Skeletal muscle tissue (tissue), 4 donors: ENCODE measurements around the gene SNTB2. TPM values are rescaled to one million over a fixed set of nuclear protein-coding genes. Genes with fewer than 3 reads are reported as not detected.
"Not testable (repeated sequence)": the region's sequence is repeated elsewhere in the genome, so short reads cannot be mapped to it uniquely, and the experiment has no call there.

Experiments used
- H3K27ac ChIP-seq: one replicate; pipeline ENCODE4 v1.7.0; 2013; ENCODE audit warnings: mild to moderate bottlenecking, low read depth, low read length, inconsistent platforms
- H3K27me3 ChIP-seq, 3 donors: one replicate each; pipeline ENCODE4 v1.7.0; 2013; ENCODE audit warnings: low read length in 3 of 3; ENCODE audit not compliant: control insufficient read depth in 3 of 3, insufficient read depth in 3 of 3
- H3K36me3 ChIP-seq, 3 donors: one replicate each; pipeline ENCODE4 v1.7.0; 2013; ENCODE audit warnings: low read length in 3 of 3; ENCODE audit not compliant: control insufficient read depth in 3 of 3, insufficient read depth in 3 of 3
- H3K4me1 ChIP-seq, 3 donors: one replicate each; pipeline ENCODE4 v1.7.0; 2013; ENCODE audit warnings: low read length in 3 of 3, mild to moderate bottlenecking in 3 of 3; ENCODE audit not compliant: control insufficient read depth in 3 of 3, insufficient read depth in 3 of 3
- H3K4me3 ChIP-seq, 3 donors: one replicate each; pipeline ENCODE4 v1.7.0; 2013; ENCODE audit warnings: low read length in 3 of 3
- H3K9ac ChIP-seq, 3 donors: one replicate each; pipeline ENCODE4 v1.7.0; 2013; ENCODE audit warnings: low read length in 3 of 3, mild to moderate bottlenecking in 3 of 3, moderate library complexity in 2 of 3, low read depth in 1 of 3
- H3K9me3 ChIP-seq, 3 donors: one replicate each; pipeline ENCODE4 v1.7.0; 2013; ENCODE audit warnings: low read length in 3 of 3; ENCODE audit not compliant: control insufficient read depth in 3 of 3
- total RNA-seq: library from RNA; depleted of rRNA; stranded (reverse); fragments of >200 nt; gene quantifications from one replicate; pipeline ENCODE4 v1.2.3, GENCODE V29; 2014
- donor health status: Osteomylitis.

SNTB2 gene
- total RNA-seq, 1 donor from 2014 or later: 24.5 TPM

GRCh38 chr16:69294051-69294450 is 107.1 kb downstream of the SNTB2 start:
- Histone ChIP-seq H3K9ac (no peak overlapping the region), H3K4me3 (no peak overlapping the region), H3K4me1 (no peaks in the 10 kb centered on the region), H3K9me3 (no peaks in the 10 kb centered on the region), H3K27ac (no peak overlapping the region), H3K27me3 (no peaks in the 10 kb centered on the region), H3K36me3 (peaks cover 0 to 5% (median 0%) of the 10 kb centered on the region in 3 donors)

GRCh38 chr16:69296771-69297170 is 109.8 kb downstream of the SNTB2 start:
- peaks cover 0 to 16% (median 3%) of the 10 kb centered on the region in 3 donors for H3K36me3 ChIP-seq
- not testable (repeated sequence) for H3K9me3 ChIP-seq, H3K27ac ChIP-seq, H3K9ac ChIP-seq, H3K4me1 ChIP-seq, H3K4me3 ChIP-seq, H3K27me3 ChIP-seq

DNA sequence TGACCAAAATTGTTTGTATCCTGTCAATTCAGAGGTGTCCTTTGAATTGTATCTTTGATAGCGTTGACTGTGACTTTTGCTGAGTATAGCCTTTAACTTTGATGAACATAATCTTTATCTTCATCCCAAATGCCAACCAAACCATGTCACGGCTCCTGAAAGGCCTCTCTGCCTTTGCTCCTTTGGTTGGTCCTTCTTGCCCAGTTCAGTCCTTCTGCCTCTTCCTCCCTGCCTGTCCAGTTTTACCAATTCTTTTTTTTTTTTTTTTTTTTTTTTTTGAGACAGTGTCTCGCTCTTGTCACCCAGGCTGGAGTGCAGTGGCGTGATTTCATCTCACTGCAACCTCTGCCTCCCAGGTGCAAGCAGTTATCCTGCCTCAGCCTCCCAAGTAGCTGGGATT is 111.3 kb downstream of the SNTB2 start:
- Histone ChIP-seq H3K4me1 (no peaks in the 10 kb centered on the region), H3K9ac (no peak overlapping the region), H3K27ac (no peak overlapping the region), H3K36me3 (peaks cover 0 to 21% (median 3%) of the 10 kb centered on the region in 3 donors), H3K9me3 (no peaks in the 10 kb centered on the region), H3K27me3 (no peaks in the 10 kb centered on the region), H3K4me3 (no peak overlapping the region)

DNA sequence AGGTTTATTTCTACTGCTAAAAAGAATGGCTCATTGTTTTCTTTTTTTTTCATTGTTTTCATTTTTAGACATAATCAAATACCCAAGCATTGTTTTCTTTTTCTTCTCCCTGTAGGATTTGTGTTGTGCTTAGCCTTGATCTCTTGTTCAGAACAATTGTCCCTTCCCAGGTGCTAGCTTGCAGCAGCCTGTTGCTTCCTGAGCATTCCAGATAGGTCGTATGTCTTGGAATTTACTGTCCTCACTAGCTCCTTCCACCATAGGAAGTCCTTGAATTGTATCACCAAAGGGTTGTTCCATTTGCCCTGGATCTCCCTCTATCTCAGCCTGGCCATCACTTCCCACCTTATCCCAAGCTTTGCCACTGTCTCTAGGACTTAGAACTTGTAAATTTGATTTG is 114.2 kb downstream of the SNTB2 start:
- no peak overlapping the region for H3K27ac ChIP-seq

GRCh38 chr16:69301861-69302260 is 114.9 kb downstream of the SNTB2 start:
- Histone ChIP-seq H3K4me3 (no peak overlapping the region), H3K9ac (no peak overlapping the region), H3K4me1 (no peaks in the 10 kb centered on the region), H3K27me3 (no peaks in the 10 kb centered on the region), H3K27ac (no peak overlapping the region), H3K36me3 (peaks cover 0 to 21% (median 3%) of the 10 kb centered on the region in 3 donors), H3K9me3 (no peaks in the 10 kb centered on the region)

More for the DNA sequence above, 114.2 kb downstream of the SNTB2 start:
- peaks cover 0 to 21% (median 3%) of the 10 kb centered on the region in 3 donors for H3K36me3 ChIP-seq
- no peaks in the 10 kb centered on the region for H3K9me3 ChIP-seq
- H3K4me3 ChIP-seq: no peak overlapping the region
- no peaks in the 10 kb centered on the region for H3K4me1 ChIP-seq
- no peaks in the 10 kb centered on the region for H3K27me3 ChIP-seq
- no peak overlapping the region for H3K9ac ChIP-seq

DNA sequence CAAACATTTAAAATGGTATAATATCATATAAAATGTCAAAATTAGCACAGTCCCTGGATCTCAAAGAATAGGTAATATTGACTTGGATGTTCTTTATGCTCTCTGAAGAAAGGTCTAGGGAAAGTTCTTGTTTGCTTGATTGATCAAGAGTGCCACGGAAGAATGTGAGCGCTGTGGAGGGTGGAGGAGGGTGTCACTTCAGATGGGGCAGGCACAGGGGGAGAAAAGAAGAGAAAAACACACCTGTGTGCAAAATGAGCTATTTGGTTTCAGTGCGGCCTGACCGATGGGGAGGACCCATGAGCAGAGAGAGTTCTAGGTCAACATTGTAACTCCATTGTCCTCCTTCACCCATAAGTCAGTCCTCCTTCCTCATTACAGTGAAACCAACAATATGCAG is 115.3 kb downstream of the SNTB2 start:
- no peak overlapping the region for H3K27ac ChIP-seq
- no peaks in the 10 kb centered on the region for H3K4me1 ChIP-seq
- H3K9me3 ChIP-seq: no peaks in the 10 kb centered on the region
- no peak overlapping the region for H3K9ac ChIP-seq
- peaks cover 0 to 21% (median 3%) of the 10 kb centered on the region in 3 donors for H3K36me3 ChIP-seq
- H3K27me3 ChIP-seq: no peaks in the 10 kb centered on the region
- no peak overlapping the region for H3K4me3 ChIP-seq

DNA sequence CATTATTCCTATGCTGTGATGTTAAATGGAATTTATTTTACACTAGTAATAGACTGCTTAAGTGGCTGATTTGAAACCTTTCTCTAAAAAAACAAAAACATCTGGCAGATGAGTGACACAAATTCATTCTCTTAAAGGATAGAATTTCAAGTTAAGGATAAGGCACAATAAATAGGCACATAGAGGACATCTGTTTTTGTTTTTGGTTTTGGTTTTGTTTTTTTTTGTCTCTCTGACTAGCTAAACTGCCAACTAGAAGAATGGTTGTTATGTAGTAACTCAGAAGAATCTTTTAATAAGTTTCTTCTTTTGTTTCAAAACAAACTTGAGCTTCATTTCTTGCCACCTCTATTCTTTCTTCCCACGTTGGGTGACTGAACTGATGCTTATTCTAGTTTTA is 119.1 kb downstream of the SNTB2 start:
- Histone ChIP-seq H3K9ac (no peak overlapping the region), H3K27me3 (no peaks in the 10 kb centered on the region), H3K27ac (no peak overlapping the region), H3K4me3 (no peak overlapping the region), H3K4me1 (peaks cover 5% of the 10 kb centered on the region in 3 donors), H3K9me3 (no peaks in the 10 kb centered on the region), H3K36me3 (peaks cover 0 to 14% (median 0%) of the 10 kb centered on the region in 3 donors)

GRCh38 chr16:69307091-69307490 is 120.1 kb downstream of the SNTB2 start:
- no peak overlapping the region for H3K27ac ChIP-seq
- no peaks in the 10 kb centered on the region for H3K9me3 ChIP-seq
- H3K4me3 ChIP-seq: no peak overlapping the region
- no peaks in the 10 kb centered on the region for H3K27me3 ChIP-seq
- H3K36me3 ChIP-seq: peaks cover 0 to 6% (median 0%) of the 10 kb centered on the region in 3 donors
- no peak overlapping the region for H3K9ac ChIP-seq
- peaks cover 9 to 10% (median 9%) of the 10 kb centered on the region in 3 donors for H3K4me1 ChIP-seq

- no peaks in the 10 kb centered on the region for H3K27me3 ChIP-seq
- H3K9me3 ChIP-seq: no peaks in the 10 kb centered on the region
- peaks cover 0 to 3% (median 0%) of the 10 kb centered on the region in 3 donors for H3K36me3 ChIP-seq
- peaks cover 11 to 13% (median 12%) of the 10 kb centered on the region in 3 donors for H3K4me1 ChIP-seq
- no peak overlapping the region for H3K9ac ChIP-seq
- H3K27ac ChIP-seq: no peak overlapping the region
- H3K4me3 ChIP-seq: no peak overlapping the region
These were observed 120.9 kb downstream of the SNTB2 start for GRCh38 chr16:69307856-69308255.

- H3K4me3 ChIP-seq: no peak overlapping the region
- no peak overlapping the region for H3K9ac ChIP-seq
- H3K9me3 ChIP-seq: no peaks in the 10 kb centered on the region
- H3K27me3 ChIP-seq: no peaks in the 10 kb centered on the region
- H3K4me1 ChIP-seq: peaks cover 11 to 13% (median 12%) of the 10 kb centered on the region in 3 donors
- peaks cover 3 to 4% (median 3%) of the 10 kb centered on the region in 3 donors for H3K36me3 ChIP-seq
- H3K27ac ChIP-seq: no peak overlapping the region
These were observed 122.4 kb downstream of the SNTB2 start for GRCh38 chr16:69309316-69309715.
